RPMI8226 (cell line): Measurements from ENCODE around the gene USP20.
"Not testable (repeated sequence)": the region's sequence is repeated elsewhere in the genome, so short reads cannot be mapped to it uniquely, and the experiment has no call there.

Source experiments
- DNase-seq: peaks from one replicate; pipeline ENCODE4 v3.0.0-alpha.2; 2015

The USP20 gene

DNA sequence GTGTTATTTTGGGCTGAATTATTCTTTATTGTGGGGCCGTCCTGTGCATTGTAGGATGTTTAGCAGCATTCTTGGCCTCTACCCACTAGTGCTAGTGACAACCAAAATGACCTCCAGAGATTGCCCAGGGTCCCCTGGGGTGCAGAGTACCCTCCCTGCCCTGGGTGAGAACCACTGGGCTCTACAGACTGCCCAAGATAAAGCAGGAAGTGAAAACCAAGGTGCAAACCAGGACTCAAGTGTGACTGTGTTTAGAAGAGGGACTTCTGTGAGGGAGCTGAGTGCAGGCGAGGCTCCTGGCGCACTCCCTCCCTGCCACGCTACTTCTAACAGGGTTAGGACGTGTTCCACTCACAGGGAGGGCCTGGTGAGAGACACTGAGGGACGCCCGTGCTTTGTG, 41.6 kb downstream of the USP20 start:
- DNase-seq, result no peak

DNA sequence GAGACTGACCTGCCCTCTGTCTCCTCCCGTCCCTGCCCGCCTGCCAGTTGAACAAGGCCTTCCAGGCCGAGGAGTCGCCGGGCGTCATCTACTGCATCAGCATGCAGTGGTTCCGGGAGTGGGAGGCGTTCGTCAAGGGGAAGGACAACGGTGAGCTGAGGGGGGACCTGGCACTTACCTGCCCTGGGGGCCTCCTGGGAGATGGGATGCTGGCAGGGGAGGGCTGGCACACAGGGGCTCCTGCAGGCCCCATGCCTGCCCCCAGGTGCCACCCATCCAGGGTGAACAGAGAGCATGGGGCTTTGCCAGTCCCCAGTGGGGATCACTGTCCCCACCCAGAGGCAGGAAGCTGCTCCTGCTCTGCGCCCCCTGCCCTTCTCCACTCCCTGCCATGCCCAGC, 43.0 kb downstream of the USP20 start:
- no peak for DNase-seq

DNA sequence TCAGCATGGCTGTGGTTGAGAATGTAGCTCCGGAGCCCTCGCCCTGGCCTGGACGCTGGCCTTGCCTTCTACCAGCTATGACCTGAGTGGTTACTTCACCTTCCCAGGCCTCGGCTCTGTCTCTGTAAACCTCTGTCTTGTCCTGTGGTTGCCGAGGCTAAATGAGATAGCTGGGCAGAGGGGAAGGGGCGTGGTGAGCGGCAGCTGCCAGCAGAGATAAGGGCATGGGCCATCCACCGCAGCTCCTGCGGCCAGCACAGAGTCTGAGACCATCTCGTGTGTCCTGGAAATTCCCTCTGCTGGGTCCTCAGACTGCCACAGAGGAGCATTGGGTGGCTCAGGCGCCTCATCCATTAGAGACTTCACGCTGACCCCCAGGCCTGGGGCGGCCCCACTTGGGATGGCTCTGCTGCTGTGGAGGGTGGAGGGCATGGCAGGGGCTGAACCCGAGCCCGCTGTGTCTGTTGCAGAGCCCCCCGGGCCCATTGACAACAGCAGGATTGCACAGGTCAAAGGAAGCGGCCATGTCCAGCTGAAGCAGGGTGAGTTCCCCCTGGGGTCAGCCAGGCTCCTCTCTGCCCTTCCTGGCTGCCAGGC, 43.9 kb downstream of the USP20 start:
- DNase-seq, result no peak

DNA sequence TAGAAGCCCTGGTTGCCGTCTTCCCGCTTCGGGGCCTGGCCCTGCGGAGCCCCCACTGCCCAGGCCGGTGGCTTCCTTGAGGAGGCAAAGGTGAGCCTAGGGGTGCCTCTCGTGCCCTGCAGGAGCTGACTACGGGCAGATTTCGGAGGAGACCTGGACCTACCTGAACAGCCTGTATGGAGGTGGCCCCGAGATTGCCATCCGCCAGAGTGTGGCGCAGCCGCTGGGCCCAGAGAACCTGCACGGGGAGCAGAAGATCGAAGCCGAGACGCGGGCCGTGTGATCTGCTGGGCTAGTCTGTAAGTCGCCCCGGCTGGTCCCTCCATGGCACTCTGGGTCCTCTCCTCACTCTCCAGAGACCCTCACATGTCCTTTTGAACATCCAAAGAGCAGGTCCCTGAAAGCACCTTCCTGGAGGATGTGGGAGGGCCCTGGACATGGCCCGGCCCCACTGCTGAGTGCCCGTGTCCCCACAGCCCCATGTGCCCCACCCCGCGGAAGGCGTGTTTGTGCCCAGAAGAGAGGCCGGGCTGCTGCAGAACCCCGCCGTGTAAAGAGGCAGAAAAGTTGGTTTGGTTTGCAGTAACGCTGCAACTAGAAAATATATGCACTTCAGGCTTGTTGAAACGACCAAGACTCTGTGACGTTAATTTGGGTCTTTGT, 44.9 kb downstream of the USP20 start:
- no peak for DNase-seq

DNA sequence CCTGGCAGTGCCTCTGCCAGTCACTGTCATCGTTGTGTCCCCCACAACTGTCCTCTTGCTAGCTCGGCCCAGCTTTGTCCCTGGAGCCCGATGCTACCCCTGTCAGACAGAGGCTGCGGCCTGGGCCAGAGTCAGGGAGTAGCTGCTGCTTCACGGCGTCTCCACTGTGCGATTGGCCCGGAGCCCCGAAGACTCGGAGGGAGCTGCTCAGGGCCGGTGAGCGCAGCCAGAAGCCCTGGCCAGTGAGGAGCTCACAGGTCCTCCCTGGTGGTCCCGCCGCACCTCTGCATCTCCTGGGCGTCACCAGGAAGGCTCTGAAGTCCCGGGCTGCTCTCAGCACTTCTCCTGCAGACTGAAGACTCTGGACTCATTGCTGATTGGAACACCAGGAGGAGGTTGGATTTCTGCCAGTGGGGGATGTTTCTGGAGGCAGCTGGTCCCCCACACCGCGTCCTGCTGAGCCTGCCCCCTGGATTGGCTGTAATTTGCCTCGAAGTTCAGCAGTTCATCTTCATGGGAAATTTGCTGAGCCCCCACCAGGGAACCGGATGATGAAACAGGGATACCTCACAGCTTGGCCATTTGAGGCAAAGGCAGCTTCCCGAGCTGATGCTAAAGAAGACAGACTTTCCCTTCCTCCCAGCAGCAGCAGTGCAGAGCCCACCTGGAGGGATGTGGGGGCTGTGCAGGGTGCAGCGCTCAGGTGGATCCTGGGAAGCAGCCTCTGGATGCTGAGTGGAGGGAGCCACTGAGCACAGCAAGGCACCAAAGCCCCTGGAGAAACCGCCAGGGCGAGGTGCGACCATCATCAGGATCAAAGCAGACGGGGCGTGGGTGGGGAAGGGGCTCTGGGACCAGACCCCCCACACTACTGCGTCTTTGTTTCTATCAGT, 45.6 kb downstream of the USP20 start:
- no peak for DNase-seq

DNA sequence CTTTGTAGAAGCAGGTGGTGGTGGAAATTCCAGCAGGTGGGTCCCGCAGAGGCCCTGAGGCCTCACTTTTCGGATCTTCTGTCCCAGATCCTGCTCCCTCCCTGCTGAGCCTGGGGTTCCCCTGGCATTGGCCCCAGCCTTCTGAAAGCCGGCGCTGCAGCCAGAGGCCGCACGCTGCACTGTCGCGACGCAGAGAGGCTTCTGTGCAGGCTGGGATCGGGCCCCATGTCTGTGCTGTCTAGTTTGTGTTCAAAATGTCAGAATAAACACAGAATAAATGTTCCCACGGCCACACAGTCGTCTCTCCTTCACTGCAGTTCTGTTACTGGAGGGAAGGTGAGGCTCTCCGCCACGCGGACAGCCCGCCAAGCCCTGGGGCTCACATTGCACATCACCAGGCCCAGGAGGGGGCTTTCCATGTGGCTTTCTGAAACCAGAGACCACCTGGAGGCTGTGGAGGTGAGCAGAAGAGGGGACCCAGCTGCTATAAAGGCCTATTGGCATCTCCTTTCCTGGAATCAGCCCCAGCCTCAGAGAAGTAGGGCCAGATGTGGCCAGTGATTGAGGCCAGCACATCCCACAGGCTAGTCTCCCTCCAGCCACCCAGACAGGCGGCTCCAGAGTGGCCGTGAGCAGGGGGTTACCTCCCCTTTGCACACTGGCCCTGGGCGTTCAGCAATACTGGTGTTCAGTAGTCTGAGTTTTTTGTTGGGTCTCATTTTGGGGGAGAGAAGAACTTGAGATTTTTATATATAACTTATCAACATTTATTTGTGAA, 46.5 kb downstream of the USP20 start:
- DNase-seq, result no peak

DNA sequence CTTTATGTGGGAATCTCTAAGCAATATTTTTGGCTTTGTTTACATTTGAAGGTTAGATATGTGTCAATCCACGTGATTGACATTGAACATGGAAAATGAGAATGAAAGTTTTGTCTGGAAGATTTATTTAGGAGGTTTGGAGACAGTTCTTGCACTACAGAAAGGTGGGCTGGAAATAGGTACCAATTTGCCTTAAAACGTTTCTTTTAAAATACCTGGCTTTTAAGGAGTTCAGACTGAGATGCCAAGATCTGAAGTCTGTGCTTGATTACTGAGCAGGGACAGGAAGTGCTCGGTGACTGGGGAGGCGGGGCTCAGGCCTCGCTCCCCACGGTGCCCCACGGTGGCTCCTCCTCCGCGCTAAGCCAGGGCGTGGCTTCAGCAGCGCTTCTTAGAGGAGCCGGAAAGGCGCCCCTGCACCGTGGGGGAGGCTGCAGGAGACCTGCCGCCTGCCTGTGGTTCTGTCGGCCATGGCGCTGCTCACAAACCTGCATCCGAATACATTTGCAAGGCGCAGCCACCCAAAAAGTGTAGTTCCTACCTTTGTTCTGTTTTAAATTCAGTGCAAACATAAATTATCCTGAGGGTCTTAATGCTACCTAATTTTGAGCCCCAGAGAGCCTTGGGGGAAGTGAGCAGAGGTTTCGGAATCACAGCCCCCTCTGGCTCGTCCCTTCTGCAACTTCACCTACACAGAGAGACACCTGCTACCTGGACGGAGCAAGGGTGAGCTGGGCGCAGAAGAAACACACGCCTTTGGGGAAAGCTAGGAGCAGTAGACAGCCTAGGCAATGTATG, 49.2 kb downstream of the USP20 start:
- peak; percentile 99 for DNase-seq

DNA sequence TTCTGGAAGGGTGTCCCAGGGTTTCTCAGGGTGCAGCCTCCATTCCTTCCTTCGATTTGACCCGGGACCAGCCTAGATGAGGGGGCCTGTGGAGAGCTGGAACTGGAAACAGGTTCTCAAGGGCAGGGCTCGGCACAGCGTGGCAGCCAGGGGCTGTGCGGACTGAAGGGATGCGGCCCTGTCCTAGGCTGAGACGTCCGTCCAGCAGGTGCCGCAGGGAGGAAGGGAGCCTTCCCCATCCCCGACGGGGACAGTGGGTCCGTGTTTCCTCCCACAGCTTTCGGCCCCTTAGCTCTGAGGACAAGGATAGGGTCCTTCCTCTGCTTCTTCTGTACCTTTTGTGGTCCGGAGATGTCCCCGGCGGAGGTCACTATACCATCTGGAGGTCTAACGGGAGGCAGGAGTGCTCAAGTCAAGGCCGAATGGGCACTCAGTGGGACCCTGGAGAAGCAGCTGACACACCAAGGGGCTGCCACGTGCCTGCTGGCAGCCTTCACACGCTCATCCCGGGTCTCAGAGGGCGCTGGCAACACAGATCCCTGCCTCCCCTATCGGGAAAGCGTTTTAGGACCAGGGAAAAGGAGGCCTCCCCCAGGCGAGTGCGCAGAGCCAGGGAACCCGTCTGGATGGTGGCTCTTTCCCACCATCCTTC, 49.9 kb downstream of the USP20 start:
- peak; percentile 79 for DNase-seq

DNA sequence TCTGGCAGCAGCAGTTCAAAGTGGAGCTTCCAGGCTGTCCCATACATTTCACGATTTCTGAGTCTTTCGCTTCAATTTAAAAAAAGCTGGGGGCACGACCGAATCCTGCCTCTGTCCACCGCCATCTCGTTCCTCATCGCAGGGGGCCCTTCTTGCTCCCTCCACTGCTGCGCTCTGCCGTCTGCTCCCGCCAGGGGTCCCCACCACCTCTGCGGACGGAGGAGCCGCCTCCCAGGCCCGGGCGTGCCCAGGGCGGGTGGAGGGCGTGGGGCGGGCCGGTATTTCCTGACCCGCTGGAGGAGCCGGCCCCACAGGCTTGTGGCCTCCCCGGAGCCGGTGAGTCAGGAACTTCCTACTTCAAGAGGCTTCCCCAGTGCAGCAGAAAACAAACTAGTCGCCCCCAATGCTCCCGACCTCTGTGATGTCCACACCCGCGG, 50.4 kb downstream of the USP20 start:
- peak; percentile 96 for DNase-seq

DNA sequence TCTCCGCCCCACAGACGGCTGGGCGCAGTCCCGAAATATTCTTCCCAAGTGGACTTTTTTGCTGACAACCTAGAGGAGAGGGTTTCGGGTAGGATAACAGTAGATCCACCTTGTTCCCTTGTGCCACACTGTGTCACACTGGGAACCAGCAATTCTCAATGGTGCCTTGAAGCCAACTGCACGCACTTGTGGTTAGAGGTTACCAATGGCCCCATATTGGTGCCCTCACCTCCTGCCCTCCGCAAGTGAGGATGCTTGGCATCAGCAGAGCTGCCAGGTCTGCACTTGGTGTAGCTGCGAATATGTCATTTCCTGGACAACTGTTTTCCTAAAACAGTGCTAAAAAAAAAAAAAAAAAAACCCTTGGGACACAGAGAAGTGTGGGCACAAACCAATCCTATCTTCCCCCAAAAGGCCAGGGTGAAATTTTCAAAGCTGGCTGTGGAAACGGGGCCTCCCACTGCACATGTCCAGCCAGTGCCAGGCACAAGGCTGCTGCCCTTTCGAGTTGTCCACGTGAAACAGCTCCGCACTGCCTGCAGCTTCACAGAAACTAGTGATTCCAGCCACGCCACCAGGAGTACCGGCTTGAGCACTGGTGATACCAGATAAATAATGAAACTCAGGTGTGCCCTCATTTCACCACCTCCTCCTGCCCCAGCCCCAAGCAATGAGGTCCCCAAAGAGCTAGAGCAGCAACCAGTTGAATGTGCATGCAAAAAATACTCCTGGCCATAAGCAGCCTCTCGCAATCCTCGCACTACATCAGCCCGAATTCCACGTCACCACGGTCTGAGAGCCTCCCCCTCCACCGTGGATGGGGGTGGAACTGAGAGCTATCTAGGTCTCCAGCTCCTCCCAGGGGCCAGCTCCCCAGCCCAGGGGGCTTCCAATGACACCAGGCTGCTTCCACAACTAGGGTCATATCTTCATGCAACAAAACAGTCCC, 51.2 kb downstream of the USP20 start:
- peak; percentile 80 for DNase-seq

DNA sequence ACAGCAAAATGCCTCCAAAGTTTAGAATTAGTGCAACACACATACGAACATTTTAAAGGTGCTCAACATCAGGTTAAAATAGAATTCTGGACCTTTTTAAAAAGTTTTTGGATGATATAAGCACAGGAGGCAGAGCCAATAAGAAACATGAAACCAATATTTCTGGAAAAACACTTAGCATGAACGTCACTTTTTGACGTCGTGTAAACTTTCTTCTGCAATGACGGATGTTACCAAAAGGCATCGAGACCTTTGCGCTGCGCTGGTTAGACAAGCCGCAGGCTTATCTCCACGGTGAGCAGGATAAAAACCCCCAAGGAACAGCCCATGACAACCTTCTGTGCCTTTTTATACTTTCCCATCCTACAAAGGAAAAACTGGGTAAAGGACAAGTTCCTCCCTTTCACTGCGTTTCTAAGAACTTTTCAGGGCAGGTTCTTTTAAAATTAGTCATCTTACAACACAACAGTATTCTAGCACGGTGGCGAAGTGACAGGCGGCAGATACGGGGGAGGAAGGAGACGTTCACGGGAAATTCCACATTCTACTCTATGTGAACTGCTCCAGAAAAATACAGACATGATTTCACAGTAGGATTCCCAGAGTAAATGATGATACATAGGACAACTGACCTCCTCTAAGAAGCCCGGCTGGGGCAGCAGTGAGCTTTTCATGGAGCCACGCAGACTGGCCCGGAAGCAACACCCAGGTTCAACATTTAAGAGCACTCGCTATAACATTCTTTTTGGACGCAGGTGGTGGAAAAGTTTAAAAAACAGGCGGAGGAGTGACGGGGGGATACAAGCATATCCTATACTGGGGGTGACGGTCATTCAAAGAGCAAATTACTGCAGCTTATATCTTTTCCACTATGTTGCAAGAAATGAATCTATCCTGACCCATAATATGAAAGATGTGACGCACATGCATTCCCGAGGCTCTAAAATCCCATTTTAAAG, 52.4 kb downstream of the USP20 start:
- peak; percentile 78 for DNase-seq

DNA sequence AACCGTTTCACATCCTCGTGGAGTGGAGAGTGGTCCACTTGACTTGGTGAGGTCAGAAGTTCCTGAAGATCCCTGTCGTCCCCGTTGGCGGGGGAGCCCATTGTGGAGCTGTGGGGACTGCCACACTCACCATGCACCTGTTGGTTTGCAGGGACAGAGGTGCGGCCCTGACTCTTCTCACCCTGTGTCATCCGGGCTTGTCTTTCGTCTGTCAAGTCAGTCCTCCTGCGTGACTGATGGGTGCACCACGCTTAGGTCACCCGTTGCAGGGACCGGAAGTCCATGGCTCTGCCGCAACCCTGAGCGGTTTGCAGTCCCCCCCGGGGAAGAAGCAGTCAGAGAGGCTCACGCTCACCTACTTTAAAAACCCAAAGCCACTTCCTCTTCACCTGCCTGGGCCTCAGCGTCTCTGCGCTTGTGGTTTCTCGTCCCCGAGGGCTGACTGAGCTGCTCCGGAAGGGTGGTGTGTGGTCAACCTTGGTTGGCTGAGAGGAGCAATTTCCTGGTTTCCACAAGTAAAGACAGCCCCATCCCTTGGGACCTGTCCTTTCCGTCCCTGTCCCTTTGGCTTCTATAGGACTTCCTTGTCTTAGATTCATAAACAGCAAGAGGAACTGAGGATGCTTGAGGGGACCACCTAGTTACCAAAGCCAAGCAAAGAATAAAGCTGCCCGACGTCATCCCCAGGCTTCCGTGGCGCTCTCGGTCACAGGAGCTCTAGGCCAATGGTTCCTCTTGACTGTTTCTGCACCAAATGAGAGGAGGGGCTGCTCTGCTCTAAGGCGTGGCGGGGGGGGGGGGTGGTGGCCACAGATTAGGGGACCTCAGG, 53.2 kb downstream of the USP20 start:
- peak; percentile 98 for DNase-seq

DNA sequence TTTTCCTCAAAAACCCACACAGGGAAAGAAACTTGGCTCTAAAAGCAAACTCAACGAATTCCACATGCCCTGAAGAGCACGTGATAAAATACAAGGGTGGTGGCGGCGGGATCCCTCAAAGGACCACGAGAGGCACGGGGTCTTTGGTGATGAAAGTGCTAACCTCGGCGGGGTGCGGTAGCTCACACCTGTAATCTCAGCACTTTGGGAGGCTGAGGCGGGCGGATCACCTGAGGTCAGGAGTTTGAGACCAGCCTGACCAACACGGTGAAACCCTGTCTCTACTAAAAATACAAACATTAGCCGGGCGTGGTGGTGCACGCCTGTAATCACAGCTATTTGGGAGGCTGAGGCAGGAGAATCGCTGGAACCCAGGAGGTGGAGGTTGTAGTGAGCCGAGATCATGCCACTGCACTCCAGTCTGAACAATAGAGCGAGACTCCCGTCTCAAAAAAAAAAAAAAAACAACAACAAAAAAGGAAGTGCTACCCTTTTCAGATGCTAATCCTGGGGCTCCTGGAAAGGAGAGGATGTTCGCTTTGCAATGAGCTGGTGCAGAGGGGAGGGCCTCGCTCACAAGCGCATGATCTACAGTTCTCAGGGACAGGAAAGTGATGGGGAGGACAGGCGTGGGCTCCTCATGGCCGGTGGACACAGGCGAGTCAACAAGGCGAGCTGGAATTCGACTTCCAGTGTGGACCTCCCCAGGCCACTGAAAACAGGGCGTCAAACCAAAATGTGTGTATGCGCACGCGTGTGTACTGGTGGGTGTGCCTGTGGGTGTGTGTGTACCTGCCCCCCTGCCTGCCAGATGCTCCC, 54.1 kb downstream of the USP20 start:
- DNase-seq, result no peak

DNA sequence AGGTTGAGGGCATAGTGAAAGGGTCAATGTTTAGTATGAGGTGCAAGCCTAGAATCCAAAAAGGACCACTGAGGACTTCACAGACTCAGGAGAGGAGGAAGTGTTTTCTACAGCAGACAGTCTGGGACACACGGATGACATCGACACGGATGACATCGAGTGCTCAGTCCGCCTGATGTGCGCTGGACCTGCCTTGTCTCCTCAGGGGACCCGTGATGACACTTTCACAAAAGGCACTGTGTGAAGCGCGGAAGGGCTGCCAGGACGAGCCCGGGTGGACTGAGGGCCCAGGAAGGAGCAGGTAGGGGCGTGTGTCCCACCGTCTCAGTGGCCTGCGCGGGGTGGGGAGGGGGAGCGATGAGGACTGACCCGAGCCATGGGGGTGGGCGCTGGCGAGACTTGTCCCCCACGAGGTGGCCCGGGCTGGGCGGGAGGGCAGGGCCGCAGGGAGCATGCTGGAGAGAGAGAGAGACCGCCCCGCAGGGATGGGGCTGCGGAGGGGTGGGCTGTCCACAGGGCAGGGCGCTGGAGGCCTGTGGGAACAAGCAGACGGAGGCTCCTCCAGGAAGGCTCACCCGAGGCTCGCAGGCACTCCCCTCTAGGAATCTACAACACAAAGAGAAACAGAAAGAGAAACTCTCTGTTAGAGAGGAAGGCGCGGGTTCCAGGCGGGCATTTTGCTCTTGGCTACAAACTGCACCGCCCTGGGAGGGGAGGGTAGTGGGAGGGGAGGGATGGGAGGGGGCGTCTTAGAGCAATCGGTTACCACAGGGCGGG, 54.9 kb downstream of the USP20 start:
- DNase-seq, result peak; percentile 31

DNA sequence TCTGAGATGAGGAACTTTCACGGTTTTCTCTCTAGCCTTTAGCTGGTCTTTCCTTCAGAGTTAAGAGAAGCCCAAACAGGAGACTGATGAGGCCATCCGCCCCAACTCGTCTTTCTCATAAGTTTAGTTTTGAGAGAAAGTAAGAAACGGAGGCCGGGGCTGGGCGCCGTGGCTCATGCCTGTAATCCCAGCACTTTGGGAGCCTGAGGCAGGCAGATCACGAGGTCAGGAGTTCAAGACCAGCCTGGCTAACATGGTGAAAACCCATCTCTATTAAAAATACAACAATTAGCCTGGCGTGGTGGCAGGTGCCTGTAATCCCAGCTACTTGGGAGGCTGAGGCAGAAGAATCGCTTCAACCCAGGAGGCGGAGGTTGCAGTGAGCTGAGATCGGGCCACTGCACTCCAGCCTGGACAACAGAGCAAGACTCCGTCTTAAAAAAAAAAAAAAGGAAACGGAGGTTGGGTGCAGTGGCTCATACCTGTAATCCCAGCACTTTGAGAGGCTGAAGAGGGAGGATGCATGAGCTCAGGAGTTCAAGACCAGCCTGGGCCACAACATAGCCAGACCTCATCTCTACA, 55.6 kb downstream of the USP20 start:
- DNase-seq, result not testable (repeated sequence)

DNA sequence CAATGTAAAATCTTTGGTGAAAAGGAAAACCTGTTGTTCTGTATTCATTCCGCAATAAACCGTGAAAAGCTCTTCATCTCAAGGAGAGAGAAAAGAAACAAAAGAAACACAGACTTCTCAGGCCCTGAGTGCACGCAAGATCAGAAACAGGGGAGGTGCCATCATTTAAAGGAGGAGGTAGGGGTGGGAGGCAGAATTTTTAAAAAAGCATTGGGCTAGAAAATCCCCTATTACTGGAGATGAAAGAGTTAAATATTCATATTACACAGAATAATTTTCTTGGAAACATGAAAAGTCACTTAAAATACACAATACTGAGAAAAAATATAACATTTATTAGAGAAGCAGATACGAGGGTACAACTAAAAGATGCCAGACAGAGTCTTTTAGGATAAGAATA, 56.3 kb downstream of the USP20 start:
- no peak for DNase-seq
